Measurements from ENCODE around the gene DMD.

DMD gene

GRCh38 chrX:31199840-31200114 lies 2011.6 kb downstream of the DMD start:
- DNase-seq, result no peak

- peak; percentile 25 for DNase-seq
Observed at GRCh38 chrX:31199056-31199839, 2012.1 kb downstream of the DMD start.

- DNase-seq, result no peak
Observed at GRCh38 chrX:31190221-31190975, 2021.0 kb downstream of the DMD start.

- DNase-seq, result no peak
Observed at GRCh38 chrX:31186693-31187338, 2024.5 kb downstream of the DMD start.

- DNase-seq, result no peak
Observed at GRCh38 chrX:31185884-31186283, 2025.5 kb downstream of the DMD start.

GRCh38 chrX:31181377-31182000 lies 2029.9 kb downstream of the DMD start:
- DNase-seq, result no peak

- no peak for DNase-seq
Observed at GRCh38 chrX:31179203-31179602, 2032.1 kb downstream of the DMD start.

- DNase-seq, result no peak
Observed at GRCh38 chrX:31178769-31179125, 2032.6 kb downstream of the DMD start.

GRCh38 chrX:31178064-31178768 lies 2033.1 kb downstream of the DMD start:
- DNase-seq, result no peak

GRCh38 chrX:31170792-31171191 lies 2040.6 kb downstream of the DMD start:
- DNase-seq, result no peak

GRCh38 chrX:31168551-31168950 lies 2042.8 kb downstream of the DMD start:
- no peak for DNase-seq

GRCh38 chrX:31166832-31167231 lies 2044.5 kb downstream of the DMD start:
- no peak for DNase-seq

GRCh38 chrX:31166416-31166815 lies 2044.9 kb downstream of the DMD start:
- no peak for DNase-seq

- DNase-seq, result peak; percentile 8
Observed at GRCh38 chrX:31165241-31166035, 2045.9 kb downstream of the DMD start.

GRCh38 chrX:31154946-31155345 lies 2056.4 kb downstream of the DMD start:
- no peak for DNase-seq

GRCh38 chrX:31153475-31154047 lies 2057.8 kb downstream of the DMD start:
- no peak for DNase-seq

- DNase-seq, result no peak
Observed at GRCh38 chrX:31147175-31147574, 2064.2 kb downstream of the DMD start.

- DNase-seq, result no peak
Observed at GRCh38 chrX:31139961-31140360, 2071.4 kb downstream of the DMD start.

GRCh38 chrX:31138124-31138523 lies 2073.2 kb downstream of the DMD start:
- DNase-seq, result no peak

- no peak for DNase-seq
Observed at GRCh38 chrX:31136144-31136611, 2075.2 kb downstream of the DMD start.

- DNase-seq, result no peak
Observed at GRCh38 chrX:31132821-31133241, 2078.5 kb downstream of the DMD start.
